B cell (primary cell): ENCODE data around the gene MYO5C. TPM values are rescaled to one million over a fixed set of nuclear protein-coding genes. Genes with fewer than 3 reads are reported as not detected.
A peak's percentile ranks its signal among the peaks of the same experiment; 100 is the strongest.

Experiments used
- ATAC-seq: fragments of 200-7000 bp; cut with Tn5 transposase; one replicate; pipeline ENCODE4 v1.10.0; 2021; ENCODE audit warnings: low read depth, mild to moderate bottlenecking, moderate number of reproducible peaks, moderate library complexity
- CTCF ChIA-PET: fragments of 350-600 bp; sonication (Branson Sonifier 250); formaldehyde crosslinking; loops from one replicate; lab custom pipeline; 2021; ENCODE audit warnings: antibody characterized with exemption, inconsistent platforms; lab: Charles Lee
- POLR2A ChIA-PET: fragments of 350-600 bp; sonication (Branson Sonifier 250); formaldehyde crosslinking; loops from one replicate; lab custom pipeline; 2021; ENCODE audit warnings: antibody characterized with exemption; lab: Charles Lee
- DNase-seq: peaks from one replicate; pipeline ENCODE4 v3.0.0; 2013
- H2AFZ ChIP-seq: 2 replicates; pipeline ENCODE4 v1.6.1; 2012; ENCODE audit warnings: mild to moderate bottlenecking, low read depth, low read length; ENCODE audit not compliant: insufficient read depth, poor library complexity, severe bottlenecking
- H3K27ac ChIP-seq, 2 donors: 1 replicate in 1 of 2; 2 replicates in 1 of 2; pipeline ENCODE4 v1.5.1; 2012 to 2013; ENCODE audit warnings: low read length in 2 of 2, mild to moderate bottlenecking in 2 of 2, moderate library complexity in 1 of 2
- H3K27me3 ChIP-seq, 4 experiments: fragments of 200-600 bp in 1 of 4; sonication (generic) in 1 of 4; replicated peaks in 1 of 4; 1 replicate in 2 of 4; 2 replicates in 2 of 4; pipeline versions ENCODE4 v1.6.1 to v1.7.0; 2013 to 2016; ENCODE audit warnings: low read length in 3 of 4, mild to moderate bottlenecking in 2 of 4, mixed read lengths in 1 of 4, moderate library complexity in 1 of 4; ENCODE audit not compliant: insufficient read depth in 4 of 4, control insufficient read depth in 3 of 4; ENCODE audit errors: control extremely low read depth in 1 of 4
- H3K36me3 ChIP-seq, 2 experiments: replicated peaks in 1 of 2; 1 replicate in 1 of 2; 2 replicates in 1 of 2; pipeline versions ENCODE4 v1.6.1 to v1.7.1; 2013; ENCODE audit warnings: low read length in 1 of 2; ENCODE audit not compliant: insufficient read depth in 2 of 2, control insufficient read depth in 1 of 2; ENCODE audit errors: control extremely low read depth in 1 of 2, extremely low read depth in 1 of 2
- H3K4me1 ChIP-seq, 2 donors: fragments of 200-600 bp in 1 of 2; sonication (generic) in 1 of 2; 1 replicate in 1 of 2; 2 replicates in 1 of 2; pipeline versions ENCODE4 v1.5.1 to v1.6.1; 2013 to 2017; ENCODE audit warnings: low read length in 2 of 2; ENCODE audit not compliant: control insufficient read depth in 2 of 2, insufficient read depth in 2 of 2
- H3K4me2 ChIP-seq: replicated peaks from 2 replicates; pipeline ENCODE3; 2012; ENCODE audit warnings: mild to moderate bottlenecking, low read depth, low read length; ENCODE audit not compliant: poor library complexity, severe bottlenecking
- H3K4me3 ChIP-seq, 5 experiments: fragments of 200-600 bp in 1 of 5; sonication (generic) in 1 of 5; 1 replicate in 3 of 5; 2 replicates in 2 of 5; pipeline versions ENCODE4 v1.5.1 to v1.7.0; 2011 to 2016; ENCODE audit warnings: low read length in 4 of 5, mild to moderate bottlenecking in 4 of 5, low read depth in 2 of 5, control low read depth in 1 of 5, moderate library complexity in 1 of 5; ENCODE audit not compliant: insufficient read depth in 1 of 5; ENCODE audit errors: control extremely low read depth in 1 of 5, extremely low read depth in 1 of 5
- H3K79me2 ChIP-seq: fragments of 200-600 bp; sonication (generic); one replicate; pipeline ENCODE4 v1.6.0; 2016; ENCODE audit warnings: low read length; ENCODE audit not compliant: control insufficient read depth, insufficient read depth
- H3K9ac ChIP-seq: fragments of 200-600 bp; sonication (generic); 2 replicates; pipeline ENCODE4 v1.6.1; 2017; ENCODE audit warnings: mild to moderate bottlenecking, low read length, moderate library complexity
- H3K9me3 ChIP-seq, 3 donors: one replicate each; pipeline versions ENCODE4 v1.6.1 to v1.7.1; 2013; ENCODE audit warnings: low read length in 2 of 3; ENCODE audit not compliant: control insufficient read depth in 2 of 3, insufficient read depth in 1 of 3; ENCODE audit errors: control extremely low read depth in 1 of 3
- H4K20me1 ChIP-seq: 2 replicates; pipeline ENCODE4 v1.6.0; 2012; ENCODE audit warnings: mild to moderate bottlenecking, low read length; ENCODE audit not compliant: insufficient read depth, control insufficient read depth, poor library complexity, severe bottlenecking
- H3K27ac Mint-ChIP-seq: one replicate; pipeline ENCODE4 v1.8.0; 2021; ENCODE audit warnings: mixed read lengths
- H3K27me3 Mint-ChIP-seq: one replicate; pipeline ENCODE4 v1.8.0; 2021; ENCODE audit warnings: mixed read lengths
- H3K4me1 Mint-ChIP-seq: one replicate; pipeline ENCODE4 v1.8.0; 2021; ENCODE audit warnings: mixed read lengths
- H3K4me3 Mint-ChIP-seq: one replicate; pipeline ENCODE4 v1.8.0; 2021; ENCODE audit warnings: mixed read lengths
- H3K9me3 Mint-ChIP-seq: one replicate; pipeline ENCODE4 v1.8.0; 2022; ENCODE audit warnings: mixed read lengths; ENCODE audit not compliant: insufficient read depth
- CTCF ChIP-seq: fragments of 200-600 bp; IDR thresholded peaks from one replicate; pipeline ENCODE4 v1.8.0; 2022; ENCODE audit warnings: antibody characterized with exemption, mild to moderate bottlenecking
- EZH2 ChIP-seq: IDR thresholded peaks from 2 replicates; pipeline ENCODE4 v1.6.1; 2012; ENCODE audit warnings: borderline replicate concordance, low read depth, mild to moderate bottlenecking, moderate library complexity, low read length; ENCODE audit not compliant: insufficient read depth, poor library complexity, severe bottlenecking
- WGBS: methylation state at CpG from one replicate; pipeline ENCODE4 v1.1.5; 2013; ENCODE audit warnings: missing lambda C conversion rate; ENCODE audit not compliant: insufficient coverage; 5-methylcytosine and 5-hydroxymethylcytosine counted together
- intact Hi-C: fragments of 100-400 bp; cut with micrococcal nuclease; formaldehyde crosslinking; loops from one replicate; pipeline ENCODE4 v1.10.0; 2022
- polyA plus RNA-seq: library from polyadenylated mRNA; depleted of rRNA; stranded (reverse); fragments of >200 nt; gene quantifications from 2 replicates; pipeline ENCODE4 v1.2.3, GENCODE V29; 2012
- total RNA-seq, 2 donors: library from RNA; stranded (reverse); fragments of 120-200 nt in 1 of 2; gene quantifications; 1 replicate in 1 of 2; 2 replicates in 1 of 2; pipeline versions ENCODE4 v1.2.3 to v1.2.4, GENCODE V29; 2013 to 2022

Gene MYO5C
- total and polyA plus RNA-seq, 2 donors (not counting 1 experiment from before 2014, with no cell fraction given) = 0.54 to 4.5 TPM

GRCh38 chr15:52150871-52151270, 144.7 kb downstream of the MYO5C start:
- H3K4me3 ChIP-seq = no peak overlapping the region
- ATAC-seq (peak; percentile 10), DNase-seq (no peak)
- Mint-ChIP-seq H3K4me3 (no peak overlapping the region), H3K27me3 (no peaks in the 10 kb centered on the region), H3K9me3 (no peaks in the 10 kb centered on the region), H3K27ac (no peak overlapping the region), H3K4me1 (peaks cover 22% of the 10 kb centered on the region)
- peaks cover 21% of the 10 kb centered on the region for H4K20me1 ChIP-seq
- H3K36me3 ChIP-seq = peaks cover 0 to 82% of the 10 kb centered on the region in 2 experiments
- no peak overlapping the region for H3K9ac ChIP-seq
- no peak overlapping the region for H3K4me2 ChIP-seq
- POLR2A ChIA-PET = no interaction called here
- TF ChIP-seq CTCF (no peak), EZH2 (no peak)
- CTCF ChIA-PET = interaction anchor here (1.4 kb wide), 1 partner anchor 28 kb away, joined by 4 read pairs; no protein-coding TSS in a partner anchor
- H3K27ac ChIP-seq = no peak overlapping the region
- H3K9me3 ChIP-seq = no peaks in the 10 kb centered on the region
- H2AFZ ChIP-seq = no peak overlapping the region
- intact Hi-C loops = no loop called here
- peaks cover 0 to 11% of the 10 kb centered on the region in 2 donors for H3K4me1 ChIP-seq
- H3K27me3 ChIP-seq = no peaks in the 10 kb centered on the region
- 38% methylated on average over 4 of the region's 4 CpGs for WGBS
- peaks cover 5% of the 10 kb centered on the region for H3K79me2 ChIP-seq

- no peak overlapping the region for H2AFZ ChIP-seq
- POLR2A ChIA-PET = no interaction called here
- H3K4me3 Mint-ChIP-seq = no peak overlapping the region
- no peak overlapping the region for H3K4me3 ChIP-seq
- H3K9me3 Mint-ChIP-seq = no peaks in the 10 kb centered on the region
- no peak overlapping the region for H3K9ac ChIP-seq
- no peak overlapping the region for H3K27ac Mint-ChIP-seq
- peaks cover 0 to 86% of the 10 kb centered on the region in 2 experiments for H3K36me3 ChIP-seq
- TF ChIP-seq CTCF (no peak), EZH2 (no peak)
- intact Hi-C loops = no loop called here
- H3K27me3 Mint-ChIP-seq = no peaks in the 10 kb centered on the region
- no peaks in the 10 kb centered on the region for H3K79me2 ChIP-seq
- no peak overlapping the region for H3K27ac ChIP-seq
- H3K4me1 ChIP-seq = peaks cover 0 to 11% of the 10 kb centered on the region in 2 donors
- CTCF ChIA-PET = interaction anchor here (1.0 to 1.5 kb wide), 3 partner anchors 9 to 29 kb away, joined by 4 read pairs; no protein-coding TSS in a partner anchor
- DNase-seq (no peak), ATAC-seq (no peak)
- no peak overlapping the region for H3K4me2 ChIP-seq
- WGBS = 93% methylated on average over 8 of the region's 9 CpGs
- no peaks in the 10 kb centered on the region for H3K27me3 ChIP-seq
- H4K20me1 ChIP-seq = peaks cover 15% of the 10 kb centered on the region
- H3K4me1 Mint-ChIP-seq = peaks cover 15% of the 10 kb centered on the region
- H3K9me3 ChIP-seq = no peaks in the 10 kb centered on the region
Measured at GRCh38 chr15:52150043-52150825, 145.4 kb downstream of the MYO5C start.
